ENCODE results near the gene SYT1.

DNA sequence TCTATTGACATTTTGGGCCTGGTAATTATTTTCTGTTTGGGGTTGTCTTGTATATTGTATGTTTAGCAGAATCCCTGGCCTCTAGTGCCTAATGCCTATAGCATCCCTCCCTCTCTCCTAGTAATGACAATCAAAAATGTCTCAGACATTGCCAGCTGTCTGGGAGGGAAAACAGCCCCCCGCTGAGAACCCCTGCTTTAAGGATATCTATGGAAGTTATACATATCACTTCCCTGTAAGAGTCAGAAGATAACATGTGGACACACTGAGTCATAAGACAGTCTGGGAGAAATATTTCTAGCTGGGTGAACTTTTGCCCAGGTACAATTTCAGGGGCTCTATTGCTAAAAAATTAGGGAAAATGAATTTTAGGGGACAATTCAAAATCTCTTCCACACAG, 571.2 kb downstream of the SYT1 start:
- TF ChIP-seq, protein P1, sequence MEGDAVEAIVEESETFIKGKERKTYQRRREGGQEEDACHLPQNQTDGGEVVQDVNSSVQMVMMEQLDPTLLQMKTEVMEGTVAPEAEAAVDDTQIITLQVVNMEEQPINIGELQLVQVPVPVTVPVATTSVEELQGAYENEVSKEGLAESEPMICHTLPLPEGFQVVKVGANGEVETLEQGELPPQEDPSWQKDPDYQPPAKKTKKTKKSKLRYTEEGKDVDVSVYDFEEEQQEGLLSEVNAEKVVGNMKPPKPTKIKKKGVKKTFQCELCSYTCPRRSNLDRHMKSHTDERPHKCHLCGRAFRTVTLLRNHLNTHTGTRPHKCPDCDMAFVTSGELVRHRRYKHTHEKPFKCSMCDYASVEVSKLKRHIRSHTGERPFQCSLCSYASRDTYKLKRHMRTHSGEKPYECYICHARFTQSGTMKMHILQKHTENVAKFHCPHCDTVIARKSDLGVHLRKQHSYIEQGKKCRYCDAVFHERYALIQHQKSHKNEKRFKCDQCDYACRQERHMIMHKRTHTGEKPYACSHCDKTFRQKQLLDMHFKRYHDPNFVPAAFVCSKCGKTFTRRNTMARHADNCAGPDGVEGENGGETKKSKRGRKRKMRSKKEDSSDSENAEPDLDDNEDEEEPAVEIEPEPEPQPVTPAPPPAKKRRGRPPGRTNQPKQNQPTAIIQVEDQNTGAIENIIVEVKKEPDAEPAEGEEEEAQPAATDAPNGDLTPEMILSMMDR (conservative IDR thresholded peaks at IDR 0.05; ENCODE audit: low read depth in 2 of 2), result no peak
- TF ChIP-seq POLR2AphosphoS5 (IDR thresholded peaks at IDR 0.05; ENCODE audit: low read depth) (no peak), JUNB (IDR thresholded peaks at IDR 0.05; ENCODE audit: unreplicated experiment) (no peak), CREB1 (CRISPR knock-in tag; IDR thresholded peaks at IDR 0.05; ENCODE audit: low read depth) (no peak), EZH2phosphoT487 (IDR thresholded peaks at IDR 0.05; ENCODE audit: unreplicated experiment) (no peak), EZH2 (IDR thresholded peaks at IDR 0.05; ENCODE audit: low read depth, unreplicated experiment) (no peak), ZNF114 (CRISPR knock-in tag; IDR thresholded peaks at IDR 0.05) (no peak), NANOG (IDR thresholded peaks at IDR 0.05; ENCODE audit: borderline replicate concordance) (no peak), STAT1 (IDR thresholded peaks at IDR 0.05; ENCODE audit: unreplicated experiment) (no peak)
- TF ChIP-seq, protein P2, sequence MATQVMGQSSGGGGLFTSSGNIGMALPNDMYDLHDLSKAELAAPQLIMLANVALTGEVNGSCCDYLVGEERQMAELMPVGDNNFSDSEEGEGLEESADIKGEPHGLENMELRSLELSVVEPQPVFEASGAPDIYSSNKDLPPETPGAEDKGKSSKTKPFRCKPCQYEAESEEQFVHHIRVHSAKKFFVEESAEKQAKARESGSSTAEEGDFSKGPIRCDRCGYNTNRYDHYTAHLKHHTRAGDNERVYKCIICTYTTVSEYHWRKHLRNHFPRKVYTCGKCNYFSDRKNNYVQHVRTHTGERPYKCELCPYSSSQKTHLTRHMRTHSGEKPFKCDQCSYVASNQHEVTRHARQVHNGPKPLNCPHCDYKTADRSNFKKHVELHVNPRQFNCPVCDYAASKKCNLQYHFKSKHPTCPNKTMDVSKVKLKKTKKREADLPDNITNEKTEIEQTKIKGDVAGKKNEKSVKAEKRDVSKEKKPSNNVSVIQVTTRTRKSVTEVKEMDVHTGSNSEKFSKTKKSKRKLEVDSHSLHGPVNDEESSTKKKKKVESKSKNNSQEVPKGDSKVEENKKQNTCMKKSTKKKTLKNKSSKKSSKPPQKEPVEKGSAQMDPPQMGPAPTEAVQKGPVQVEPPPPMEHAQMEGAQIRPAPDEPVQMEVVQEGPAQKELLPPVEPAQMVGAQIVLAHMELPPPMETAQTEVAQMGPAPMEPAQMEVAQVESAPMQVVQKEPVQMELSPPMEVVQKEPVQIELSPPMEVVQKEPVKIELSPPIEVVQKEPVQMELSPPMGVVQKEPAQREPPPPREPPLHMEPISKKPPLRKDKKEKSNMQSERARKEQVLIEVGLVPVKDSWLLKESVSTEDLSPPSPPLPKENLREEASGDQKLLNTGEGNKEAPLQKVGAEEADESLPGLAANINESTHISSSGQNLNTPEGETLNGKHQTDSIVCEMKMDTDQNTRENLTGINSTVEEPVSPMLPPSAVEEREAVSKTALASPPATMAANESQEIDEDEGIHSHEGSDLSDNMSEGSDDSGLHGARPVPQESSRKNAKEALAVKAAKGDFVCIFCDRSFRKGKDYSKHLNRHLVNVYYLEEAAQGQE (IDR thresholded peaks at IDR 0.05; ENCODE audit: unreplicated experiment), result no peak
- TF ChIP-seq, protein P3, sequence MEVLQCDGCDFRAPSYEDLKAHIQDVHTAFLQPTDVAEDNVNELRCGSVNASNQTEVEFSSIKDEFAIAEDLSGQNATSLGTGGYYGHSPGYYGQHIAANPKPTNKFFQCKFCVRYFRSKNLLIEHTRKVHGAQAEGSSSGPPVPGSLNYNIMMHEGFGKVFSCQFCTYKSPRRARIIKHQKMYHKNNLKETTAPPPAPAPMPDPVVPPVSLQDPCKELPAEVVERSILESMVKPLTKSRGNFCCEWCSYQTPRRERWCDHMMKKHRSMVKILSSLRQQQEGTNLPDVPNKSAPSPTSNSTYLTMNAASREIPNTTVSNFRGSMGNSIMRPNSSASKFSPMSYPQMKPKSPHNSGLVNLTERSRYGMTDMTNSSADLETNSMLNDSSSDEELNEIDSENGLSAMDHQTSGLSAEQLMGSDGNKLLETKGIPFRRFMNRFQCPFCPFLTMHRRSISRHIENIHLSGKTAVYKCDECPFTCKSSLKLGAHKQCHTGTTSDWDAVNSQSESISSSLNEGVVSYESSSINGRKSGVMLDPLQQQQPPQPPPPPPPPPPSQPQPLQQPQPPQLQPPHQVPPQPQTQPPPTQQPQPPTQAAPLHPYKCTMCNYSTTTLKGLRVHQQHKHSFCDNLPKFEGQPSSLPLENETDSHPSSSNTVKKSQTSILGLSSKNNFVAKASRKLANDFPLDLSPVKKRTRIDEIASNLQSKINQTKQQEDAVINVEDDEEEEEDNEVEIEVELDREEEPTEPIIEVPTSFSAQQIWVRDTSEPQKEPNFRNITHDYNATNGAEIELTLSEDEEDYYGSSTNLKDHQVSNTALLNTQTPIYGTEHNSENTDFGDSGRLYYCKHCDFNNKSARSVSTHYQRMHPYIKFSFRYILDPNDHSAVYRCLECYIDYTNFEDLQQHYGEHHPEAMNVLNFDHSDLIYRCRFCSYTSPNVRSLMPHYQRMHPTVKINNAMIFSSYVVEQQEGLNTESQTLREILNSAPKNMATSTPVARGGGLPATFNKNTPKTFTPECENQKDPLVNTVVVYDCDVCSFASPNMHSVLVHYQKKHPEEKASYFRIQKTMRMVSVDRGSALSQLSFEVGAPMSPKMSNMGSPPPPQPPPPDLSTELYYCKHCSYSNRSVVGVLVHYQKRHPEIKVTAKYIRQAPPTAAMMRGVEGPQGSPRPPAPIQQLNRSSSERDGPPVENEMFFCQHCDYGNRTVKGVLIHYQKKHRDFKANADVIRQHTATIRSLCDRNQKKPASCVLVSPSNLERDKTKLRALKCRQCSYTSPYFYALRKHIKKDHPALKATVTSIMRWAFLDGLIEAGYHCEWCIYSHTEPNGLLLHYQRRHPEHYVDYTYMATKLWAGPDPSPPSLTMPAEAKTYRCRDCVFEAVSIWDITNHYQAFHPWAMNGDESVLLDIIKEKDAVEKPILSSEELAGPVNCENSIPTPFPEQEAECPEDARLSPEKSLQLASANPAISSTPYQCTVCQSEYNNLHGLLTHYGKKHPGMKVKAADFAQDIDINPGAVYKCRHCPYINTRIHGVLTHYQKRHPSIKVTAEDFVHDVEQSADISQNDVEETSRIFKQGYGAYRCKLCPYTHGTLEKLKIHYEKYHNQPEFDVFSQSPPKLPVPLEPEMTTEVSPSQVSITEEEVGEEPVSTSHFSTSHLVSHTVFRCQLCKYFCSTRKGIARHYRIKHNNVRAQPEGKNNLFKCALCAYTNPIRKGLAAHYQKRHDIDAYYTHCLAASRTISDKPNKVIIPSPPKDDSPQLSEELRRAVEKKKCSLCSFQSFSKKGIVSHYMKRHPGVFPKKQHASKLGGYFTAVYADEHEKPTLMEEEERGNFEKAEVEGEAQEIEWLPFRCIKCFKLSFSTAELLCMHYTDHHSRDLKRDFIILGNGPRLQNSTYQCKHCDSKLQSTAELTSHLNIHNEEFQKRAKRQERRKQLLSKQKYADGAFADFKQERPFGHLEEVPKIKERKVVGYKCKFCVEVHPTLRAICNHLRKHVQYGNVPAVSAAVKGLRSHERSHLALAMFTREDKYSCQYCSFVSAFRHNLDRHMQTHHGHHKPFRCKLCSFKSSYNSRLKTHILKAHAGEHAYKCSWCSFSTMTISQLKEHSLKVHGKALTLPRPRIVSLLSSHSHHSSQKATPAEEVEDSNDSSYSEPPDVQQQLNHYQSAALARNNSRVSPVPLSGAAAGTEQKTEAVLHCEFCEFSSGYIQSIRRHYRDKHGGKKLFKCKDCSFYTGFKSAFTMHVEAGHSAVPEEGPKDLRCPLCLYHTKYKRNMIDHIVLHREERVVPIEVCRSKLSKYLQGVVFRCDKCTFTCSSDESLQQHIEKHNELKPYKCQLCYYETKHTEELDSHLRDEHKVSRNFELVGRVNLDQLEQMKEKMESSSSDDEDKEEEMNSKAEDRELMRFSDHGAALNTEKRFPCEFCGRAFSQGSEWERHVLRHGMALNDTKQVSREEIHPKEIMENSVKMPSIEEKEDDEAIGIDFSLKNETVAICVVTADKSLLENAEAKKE (CRISPR knock-in tag; IDR thresholded peaks at IDR 0.05), result no peak
- TF ChIP-seq, protein P4, sequence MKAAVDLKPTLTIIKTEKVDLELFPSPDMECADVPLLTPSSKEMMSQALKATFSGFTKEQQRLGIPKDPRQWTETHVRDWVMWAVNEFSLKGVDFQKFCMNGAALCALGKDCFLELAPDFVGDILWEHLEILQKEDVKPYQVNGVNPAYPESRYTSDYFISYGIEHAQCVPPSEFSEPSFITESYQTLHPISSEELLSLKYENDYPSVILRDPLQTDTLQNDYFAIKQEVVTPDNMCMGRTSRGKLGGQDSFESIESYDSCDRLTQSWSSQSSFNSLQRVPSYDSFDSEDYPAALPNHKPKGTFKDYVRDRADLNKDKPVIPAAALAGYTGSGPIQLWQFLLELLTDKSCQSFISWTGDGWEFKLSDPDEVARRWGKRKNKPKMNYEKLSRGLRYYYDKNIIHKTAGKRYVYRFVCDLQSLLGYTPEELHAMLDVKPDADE (IDR thresholded peaks at IDR 0.05), result no peak
